Caco-2 (cell line): ENCODE results near the gene BRI3. TPM values are rescaled to one million over a fixed set of nuclear protein-coding genes. Genes with fewer than 3 reads are reported as not detected.
A peak's percentile ranks its signal among the peaks of the same experiment; 100 is the strongest.

Source experiments
- BruUV-seq: library from RNA; stranded (reverse); fragments of 400-500 nt; replicated peaks from 2 replicates; lab custom pipeline; 2021; lab: Mats Ljungman, UMichigan
- CTCF ChIA-PET: fragments of 300-600 bp; sonication (Branson Sonifier 250); formaldehyde crosslinking; loops from one replicate; lab custom pipeline; 2022; ENCODE audit warnings: antibody characterized with exemption; lab: Charles Lee
- POLR2A ChIA-PET: fragments of 300-600 bp; sonication (Branson Sonifier 250); formaldehyde crosslinking; loops from one replicate; lab custom pipeline; 2022; ENCODE audit warnings: antibody characterized with exemption; lab: Charles Lee
- DNase-seq, 2 experiments: peaks; one replicate each; pipeline versions ENCODE4 v3.0.0 to v3.0.0-alpha.2; 2020 to 2022
- H3K27me3 ChIP-seq: replicated peaks from 2 replicates; pipeline ENCODE4 v1.6.0; 2011; ENCODE audit warnings: low read length; ENCODE audit not compliant: control insufficient read depth, insufficient read depth
- H3K36me3 ChIP-seq: 2 replicates; pipeline ENCODE4 v1.5.1; 2011; ENCODE audit warnings: low read length; ENCODE audit not compliant: control insufficient read depth, insufficient read depth
- H3K4me1 ChIP-seq: fragments of 250-450 bp; sonication (Bioruptor Pico); 2 replicates; pipeline ENCODE4 v1.5.1; 2020; ENCODE audit warnings: mild to moderate bottlenecking
- H3K4me3 ChIP-seq: 2 replicates; pipeline ENCODE4 v1.5.1; 2011; ENCODE audit warnings: low read depth, mild to moderate bottlenecking, control low read depth, low read length
- H3K9me3 ChIP-seq: fragments of 250-450 bp; sonication (Bioruptor Pico); 2 replicates; pipeline ENCODE4 v1.5.1; 2020; ENCODE audit warnings: mild to moderate bottlenecking, moderate library complexity
- H3K27ac Mint-ChIP-seq: one replicate; pipeline ENCODE4 v1.8.0; 2022; ENCODE audit warnings: mixed read lengths; ENCODE audit not compliant: unreplicated experiment
- H3K27me3 Mint-ChIP-seq: one replicate; pipeline ENCODE4 v1.8.0; 2022; ENCODE audit warnings: mixed read lengths; ENCODE audit not compliant: insufficient read depth, unreplicated experiment
- H3K36me3 Mint-ChIP-seq: one replicate; pipeline ENCODE4 v1.8.0; 2022; ENCODE audit warnings: mild to moderate bottlenecking, mixed read lengths; ENCODE audit not compliant: insufficient read depth, unreplicated experiment
- H3K4me1 Mint-ChIP-seq: one replicate; pipeline ENCODE4 v1.8.0; 2022; ENCODE audit warnings: low read depth, mixed read lengths; ENCODE audit not compliant: unreplicated experiment
- H3K4me3 Mint-ChIP-seq: one replicate; pipeline ENCODE4 v1.8.0; 2022; ENCODE audit warnings: mild to moderate bottlenecking, moderate library complexity, mixed read lengths; ENCODE audit not compliant: unreplicated experiment
- H3K9me3 Mint-ChIP-seq: one replicate; pipeline ENCODE4 v1.8.0; 2022; ENCODE audit warnings: mixed read lengths; ENCODE audit not compliant: unreplicated experiment
- intact Hi-C: fragments of 100-400 bp; cut with micrococcal nuclease; formaldehyde crosslinking; loops from one replicate; pipeline ENCODE4 v1.10.0; 2022; ENCODE audit not compliant: unreplicated experiment
- total RNA-seq: library from RNA; stranded (reverse); gene quantifications from 2 replicates; pipeline ENCODE4 v1.2.3, GENCODE V29; 2022
- TF ChIP-seq, protein P1 (sequence below), 2 experiments: fragments of 200-600 bp in 1 of 2; IDR thresholded peaks; 1 replicate in 1 of 2; 2 replicates in 1 of 2; pipeline versions ENCODE4 v1.5.1 to v1.8.0; 2011 to 2022; ENCODE audit warnings: antibody characterized with exemption in 1 of 2, control low read depth in 1 of 2, inconsistent platforms in 1 of 2, low read depth in 1 of 2, low read length in 1 of 2, mild to moderate bottlenecking in 1 of 2, moderate library complexity in 1 of 2; ENCODE audit not compliant: insufficient read depth in 1 of 2, severe bottlenecking in 1 of 2, unreplicated experiment in 1 of 2

BRI3 gene
- total RNA-seq, 1 experiment from 2014 or later, result 224 TPM

DNA sequence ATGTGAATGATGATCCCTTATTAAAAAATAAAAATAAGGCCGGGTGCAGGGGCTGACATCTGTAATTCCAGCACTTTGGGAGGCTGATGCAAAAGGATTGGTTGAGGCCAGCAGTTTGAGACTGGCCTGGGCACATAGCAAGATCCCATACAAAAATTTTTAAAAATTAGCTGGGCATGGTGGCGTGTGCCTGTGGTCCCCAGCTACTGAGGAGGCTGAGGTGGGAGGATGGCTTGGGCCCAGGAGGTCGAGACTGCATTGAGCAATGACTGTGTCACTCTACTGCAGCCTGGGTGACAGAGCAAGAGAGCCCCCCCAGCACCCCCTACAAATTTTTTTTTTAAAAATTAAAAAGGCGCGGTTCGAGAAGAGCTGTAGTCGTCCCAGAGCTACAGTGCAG is 1.2 kb upstream of the BRI3 start:
- peaks cover 41% of the 10 kb centered on the region for H3K4me1 ChIP-seq
- intact Hi-C loops, result loop anchor here (2.0 kb wide), 1 partner anchor 23 kb away; no protein-coding TSS in a partner anchor
- CTCF ChIA-PET, result interaction anchor here (0.7 to 1.6 kb wide), 2 partner anchors 14 to 121 kb away, joined by 3 to 5 read pairs; partner anchors contain the start of gene BAIAP2L1

DNA sequence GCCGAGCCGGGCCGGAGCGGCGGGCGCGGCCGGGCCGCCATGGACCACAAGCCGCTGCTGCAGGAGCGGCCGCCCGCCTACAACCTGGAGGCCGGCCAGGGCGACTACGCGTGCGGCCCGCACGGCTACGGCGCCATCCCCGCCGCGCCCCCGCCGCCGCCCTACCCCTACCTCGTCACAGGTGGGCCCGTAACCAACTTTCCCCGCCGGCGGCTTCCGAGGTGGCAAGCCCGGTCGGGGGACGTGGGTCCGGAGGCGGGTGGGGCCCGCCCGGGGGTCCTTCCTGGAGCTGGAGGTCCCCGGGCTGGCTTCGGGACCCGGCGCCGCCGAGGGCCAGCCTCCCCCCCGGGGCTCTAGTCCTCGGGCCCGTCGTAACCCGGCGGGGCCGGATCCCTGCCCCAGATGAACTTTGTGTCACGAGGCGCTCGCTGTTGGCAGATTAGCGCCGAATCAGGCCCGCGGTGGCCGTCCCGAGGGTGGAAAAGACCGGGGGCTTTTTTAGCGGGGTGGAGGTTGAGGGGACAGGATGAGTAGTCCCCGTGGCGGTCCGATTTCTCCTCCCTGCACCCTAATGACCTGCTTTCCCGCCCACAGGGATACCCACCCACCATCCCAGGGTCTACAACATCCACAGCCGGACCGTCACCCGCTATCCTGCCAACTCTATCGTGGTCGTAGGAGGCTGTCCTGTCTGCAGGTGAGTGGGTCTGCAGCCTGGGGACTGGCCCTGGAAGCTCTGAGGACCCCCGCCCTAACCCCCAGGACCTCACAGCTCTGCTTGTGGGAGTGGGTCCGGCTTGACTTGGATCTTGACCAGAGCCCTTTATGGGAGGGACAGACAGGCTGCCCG is 496 bp downstream of the BRI3 start:
- TF ChIP-seq, protein P1, sequence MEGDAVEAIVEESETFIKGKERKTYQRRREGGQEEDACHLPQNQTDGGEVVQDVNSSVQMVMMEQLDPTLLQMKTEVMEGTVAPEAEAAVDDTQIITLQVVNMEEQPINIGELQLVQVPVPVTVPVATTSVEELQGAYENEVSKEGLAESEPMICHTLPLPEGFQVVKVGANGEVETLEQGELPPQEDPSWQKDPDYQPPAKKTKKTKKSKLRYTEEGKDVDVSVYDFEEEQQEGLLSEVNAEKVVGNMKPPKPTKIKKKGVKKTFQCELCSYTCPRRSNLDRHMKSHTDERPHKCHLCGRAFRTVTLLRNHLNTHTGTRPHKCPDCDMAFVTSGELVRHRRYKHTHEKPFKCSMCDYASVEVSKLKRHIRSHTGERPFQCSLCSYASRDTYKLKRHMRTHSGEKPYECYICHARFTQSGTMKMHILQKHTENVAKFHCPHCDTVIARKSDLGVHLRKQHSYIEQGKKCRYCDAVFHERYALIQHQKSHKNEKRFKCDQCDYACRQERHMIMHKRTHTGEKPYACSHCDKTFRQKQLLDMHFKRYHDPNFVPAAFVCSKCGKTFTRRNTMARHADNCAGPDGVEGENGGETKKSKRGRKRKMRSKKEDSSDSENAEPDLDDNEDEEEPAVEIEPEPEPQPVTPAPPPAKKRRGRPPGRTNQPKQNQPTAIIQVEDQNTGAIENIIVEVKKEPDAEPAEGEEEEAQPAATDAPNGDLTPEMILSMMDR (IDR thresholded peaks at IDR 0.05; ENCODE audit: insufficient read depth in 1 of 2, low read depth in 1 of 2, low read length in 1 of 2, severe bottlenecking in 1 of 2, unreplicated experiment in 1 of 2), result no peak
- intact Hi-C loops, result loop anchor here (1.0 to 2.0 kb wide), 2 partner anchors 21 to 31 kb away; no protein-coding TSS in a partner anchor
- BruUV-seq, result no TSS peak
- peaks cover 3% of the 10 kb centered on the region for H3K36me3 ChIP-seq
- Mint-ChIP-seq H3K36me3 (peaks cover 52% of the 10 kb centered on the region), H3K4me1 (peaks cover 42% of the 10 kb centered on the region), H3K27me3 (no peaks in the 10 kb centered on the region), H3K9me3 (no peaks in the 10 kb centered on the region), H3K27ac (peak overlapping the region; percentile 91), H3K4me3 (peak overlapping the region; percentile 97)
- POLR2A ChIA-PET, result interaction anchor here (1.4 kb wide), 1 partner anchor 16 kb away, joined by 5 read pairs; no protein-coding TSS in a partner anchor
- H3K4me1 ChIP-seq, result peaks cover 47% of the 10 kb centered on the region
- CTCF ChIA-PET, result interaction anchor here (1.6 kb wide), 1 partner anchor 120 kb away, joined by 5 read pairs; the partner anchor contains the start of gene BAIAP2L1
- H3K27me3 ChIP-seq, result no peaks in the 10 kb centered on the region
- H3K9me3 ChIP-seq, result no peaks in the 10 kb centered on the region
- peak overlapping the region; percentile 81 for H3K4me3 ChIP-seq
- DNase-seq, result peak in 1 of 2 experiments; percentile 46

More for the DNA sequence above, 1.2 kb upstream of the BRI3 start:
- DNase-seq, result no peak
- Mint-ChIP-seq H3K27me3 (no peaks in the 10 kb centered on the region), H3K36me3 (peaks cover 47% of the 10 kb centered on the region), H3K9me3 (no peaks in the 10 kb centered on the region), H3K27ac (peak overlapping the region; percentile 56), H3K4me3 (peak overlapping the region; percentile 78), H3K4me1 (peaks cover 42% of the 10 kb centered on the region)
- H3K9me3 ChIP-seq, result no peaks in the 10 kb centered on the region
- no peaks in the 10 kb centered on the region for H3K27me3 ChIP-seq
- POLR2A ChIA-PET, result interaction anchor here (1.1 to 1.4 kb wide), 2 partner anchors 15 to 121 kb away, joined by 3 to 5 read pairs; partner anchors contain the start of gene BAIAP2L1
- H3K4me3 ChIP-seq, result peak overlapping the region; percentile 44
- no TSS peak for BruUV-seq
- H3K36me3 ChIP-seq, result peaks cover 3% of the 10 kb centered on the region
- TF ChIP-seq, protein P1 (IDR thresholded peaks at IDR 0.05; ENCODE audit: insufficient read depth in 1 of 2, low read depth in 1 of 2, low read length in 1 of 2, severe bottlenecking in 1 of 2, unreplicated experiment in 1 of 2), result no peak

DNA sequence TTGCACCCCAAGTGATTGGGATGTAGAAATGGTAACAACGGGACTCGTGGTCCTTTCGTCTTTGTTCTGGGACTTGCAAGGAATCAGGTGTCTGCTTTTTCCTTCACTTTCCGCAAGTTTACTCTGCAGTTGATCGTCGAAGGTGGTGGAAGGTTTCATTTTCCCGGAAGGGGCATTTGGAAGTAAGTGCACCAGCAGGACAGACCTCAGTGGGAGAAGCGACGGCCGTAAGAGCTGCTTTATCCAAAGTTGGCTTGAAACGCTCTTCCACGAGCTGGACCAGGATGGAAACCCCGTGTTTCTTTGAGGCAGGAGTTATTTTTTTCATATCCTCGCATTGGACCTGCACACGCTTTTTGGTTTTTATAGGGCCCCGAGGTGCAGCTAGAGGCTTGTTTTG is 1.2 kb downstream of the BRI3 start:
- peak overlapping the region; percentile 91 for H3K27ac Mint-ChIP-seq
- TSS peak; percentile 79 for BruUV-seq
- POLR2A ChIA-PET, result no interaction called here
- CTCF ChIA-PET, result no interaction called here
- H3K9me3 ChIP-seq, result no peaks in the 10 kb centered on the region
- H3K27me3 ChIP-seq, result no peaks in the 10 kb centered on the region
- H3K36me3 Mint-ChIP-seq, result peaks cover 59% of the 10 kb centered on the region
- no peaks in the 10 kb centered on the region for H3K27me3 Mint-ChIP-seq
- TF ChIP-seq, protein P1 (IDR thresholded peaks at IDR 0.05; ENCODE audit: insufficient read depth in 1 of 2, low read depth in 1 of 2, low read length in 1 of 2, severe bottlenecking in 1 of 2, unreplicated experiment in 1 of 2), result no peak
- peaks cover 51% of the 10 kb centered on the region for H3K4me1 ChIP-seq
- H3K9me3 Mint-ChIP-seq, result no peaks in the 10 kb centered on the region
- peaks cover 3% of the 10 kb centered on the region for H3K36me3 ChIP-seq
- peak overlapping the region; percentile 81 for H3K4me3 ChIP-seq
- H3K4me3 Mint-ChIP-seq, result peak overlapping the region; percentile 97
- DNase-seq, result no peak
- intact Hi-C loops, result no loop called here
- peaks cover 42% of the 10 kb centered on the region for H3K4me1 Mint-ChIP-seq
